HG03135 (cell line): ENCODE results near the gene SPDYE11.
"Not testable (repeated sequence)": the region's sequence is repeated elsewhere in the genome, so short reads cannot be mapped to it uniquely, and the experiment has no call there.

Experiments used
- ATAC-seq: cut with Tn5 transposase; IDR thresholded peaks from one replicate; pipeline ENCODE4 v1.9.1; 2021; ENCODE audit warnings: mild to moderate bottlenecking, moderate library complexity; ENCODE audit not compliant: unreplicated experiment

Gene SPDYE11

GRCh38 chr7:73057811-73058210 lies at the start of gene SPDYE11:
SPDYE11 (minus strand) TSS chr7:73057911; CDS start chr7:73056111, 1,800 bp downstream.
- ATAC-seq, result not testable (repeated sequence)

GRCh38 chr7:73085938-73086337 lies 28.2 kb upstream of the SPDYE11 start, which contains the start of gene SPDYE9:
SPDYE9 (minus strand) TSS chr7:73086038; CDS start chr7:73084238, 1,800 bp downstream.
- not testable (repeated sequence) for ATAC-seq

GRCh38 chr7:73029666-73030065 lies 28.0 kb downstream of the SPDYE11 start, which contains the start of gene SPDYE8:
SPDYE8 (minus strand) TSS chr7:73029766; CDS start chr7:73027966, 1,800 bp downstream.
- not testable (repeated sequence) for ATAC-seq

GRCh38 chr7:73006491-73006890 lies 51.2 kb downstream of the SPDYE11 start:
- not testable (repeated sequence) for ATAC-seq

GRCh38 chr7:73005693-73006447 lies 51.8 kb downstream of the SPDYE11 start:
- ATAC-seq, result peak; percentile 82

- ATAC-seq, result peak; percentile 87
These were observed 52.4 kb downstream of the SPDYE11 start for GRCh38 chr7:73005356-73005692.

- not testable (repeated sequence) for ATAC-seq
These were observed 59.7 kb downstream of the SPDYE11 start for GRCh38 chr7:72997887-72998468.
